Astrocyte of the cerebellum (primary cell): ENCODE measurements around the gene CFAP100.

Experiments used
- DNase-seq: peaks from one replicate; pipeline ENCODE4 v3.0.0-alpha.2; 2011; ENCODE audit warnings: low read depth
- H3K4me3 ChIP-seq: 2 replicates; pipeline ENCODE4 v1.5.1; 2011; ENCODE audit warnings: mild to moderate bottlenecking, low read depth, low read length, moderate library complexity
- in situ Hi-C: cut with HindIII; loops from 2 replicates; pipeline ENCODE4 v1.10.0; 2017; ENCODE audit warnings: low sequenced_read_pairs
- TF ChIP-seq, protein P1 (sequence below): IDR thresholded peaks from 2 replicates; pipeline ENCODE4 v1.5.1; 2012; ENCODE audit warnings: low read length, low read depth, moderate library complexity, mild to moderate bottlenecking; ENCODE audit errors: missing control alignments

The CFAP100 gene

DNA sequence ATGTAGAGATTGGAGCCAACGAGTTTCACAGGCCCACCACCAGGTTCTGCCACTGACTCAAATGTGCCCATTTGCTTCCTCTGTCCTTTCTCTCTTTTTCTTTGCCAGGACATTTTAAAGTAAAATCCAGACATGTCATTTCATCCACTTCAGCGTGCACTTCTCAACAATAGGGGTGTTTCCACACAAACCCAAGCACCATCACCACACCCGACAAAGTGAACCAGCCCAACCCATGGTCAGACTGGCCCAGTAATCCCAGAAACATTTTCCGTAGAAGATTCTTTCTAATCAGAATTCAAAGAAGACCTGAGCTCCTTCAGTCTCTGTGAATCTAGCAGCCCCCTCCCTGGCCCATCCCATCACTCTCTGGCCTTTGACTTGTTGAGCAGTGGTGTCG is 13.4 kb downstream of the CFAP100 start:
- TF ChIP-seq, protein P1, sequence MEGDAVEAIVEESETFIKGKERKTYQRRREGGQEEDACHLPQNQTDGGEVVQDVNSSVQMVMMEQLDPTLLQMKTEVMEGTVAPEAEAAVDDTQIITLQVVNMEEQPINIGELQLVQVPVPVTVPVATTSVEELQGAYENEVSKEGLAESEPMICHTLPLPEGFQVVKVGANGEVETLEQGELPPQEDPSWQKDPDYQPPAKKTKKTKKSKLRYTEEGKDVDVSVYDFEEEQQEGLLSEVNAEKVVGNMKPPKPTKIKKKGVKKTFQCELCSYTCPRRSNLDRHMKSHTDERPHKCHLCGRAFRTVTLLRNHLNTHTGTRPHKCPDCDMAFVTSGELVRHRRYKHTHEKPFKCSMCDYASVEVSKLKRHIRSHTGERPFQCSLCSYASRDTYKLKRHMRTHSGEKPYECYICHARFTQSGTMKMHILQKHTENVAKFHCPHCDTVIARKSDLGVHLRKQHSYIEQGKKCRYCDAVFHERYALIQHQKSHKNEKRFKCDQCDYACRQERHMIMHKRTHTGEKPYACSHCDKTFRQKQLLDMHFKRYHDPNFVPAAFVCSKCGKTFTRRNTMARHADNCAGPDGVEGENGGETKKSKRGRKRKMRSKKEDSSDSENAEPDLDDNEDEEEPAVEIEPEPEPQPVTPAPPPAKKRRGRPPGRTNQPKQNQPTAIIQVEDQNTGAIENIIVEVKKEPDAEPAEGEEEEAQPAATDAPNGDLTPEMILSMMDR, result no peak
- H3K4me3 ChIP-seq, result no peak overlapping the region
- no peak for DNase-seq
- in situ Hi-C loops, result no loop called here

DNA sequence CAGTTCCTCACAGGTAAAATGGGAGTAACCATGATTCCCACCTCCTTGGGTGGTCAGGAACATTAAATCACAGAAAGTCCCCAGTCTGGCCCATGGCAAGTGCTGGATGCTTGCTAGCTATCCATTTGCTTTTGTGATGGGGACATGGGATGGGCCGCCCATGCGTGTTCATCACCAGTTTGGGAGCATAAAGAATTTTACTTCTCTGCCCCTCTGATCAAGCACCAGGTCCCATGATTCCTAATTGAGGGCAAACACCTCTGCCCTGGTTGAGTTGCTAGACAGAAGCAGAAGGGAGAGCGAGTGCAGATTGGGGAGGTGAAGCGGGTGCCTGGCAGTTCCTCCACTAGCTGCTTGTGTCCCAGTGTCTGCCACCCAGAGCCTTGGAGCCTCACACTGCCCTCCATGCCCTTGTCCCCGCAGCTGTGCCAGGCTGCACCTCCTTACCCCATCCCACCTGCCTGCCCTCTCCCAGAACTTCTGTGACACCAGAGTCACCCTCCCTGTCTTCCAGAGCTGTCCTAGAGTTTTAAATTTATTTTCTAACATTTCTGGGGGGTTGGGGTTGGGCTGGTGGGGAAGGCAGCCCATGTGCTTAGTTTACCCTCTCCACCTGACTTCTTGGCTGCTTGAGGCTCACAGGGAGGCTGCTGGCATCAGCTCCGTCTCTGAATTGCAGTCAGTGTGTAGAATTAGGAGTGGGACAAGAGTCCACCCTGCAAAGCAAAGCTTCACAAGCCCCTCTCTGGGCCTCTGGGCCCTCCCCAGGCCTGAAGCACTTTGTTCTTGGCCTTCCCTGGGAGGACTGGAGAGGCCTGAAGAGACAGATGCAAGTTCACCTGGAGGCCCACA is 18.4 kb downstream of the CFAP100 start:
- H3K4me3 ChIP-seq, result no peak overlapping the region
- in situ Hi-C loops, result no loop called here
- TF ChIP-seq, protein P1, result no peak
- no peak for DNase-seq

DNA sequence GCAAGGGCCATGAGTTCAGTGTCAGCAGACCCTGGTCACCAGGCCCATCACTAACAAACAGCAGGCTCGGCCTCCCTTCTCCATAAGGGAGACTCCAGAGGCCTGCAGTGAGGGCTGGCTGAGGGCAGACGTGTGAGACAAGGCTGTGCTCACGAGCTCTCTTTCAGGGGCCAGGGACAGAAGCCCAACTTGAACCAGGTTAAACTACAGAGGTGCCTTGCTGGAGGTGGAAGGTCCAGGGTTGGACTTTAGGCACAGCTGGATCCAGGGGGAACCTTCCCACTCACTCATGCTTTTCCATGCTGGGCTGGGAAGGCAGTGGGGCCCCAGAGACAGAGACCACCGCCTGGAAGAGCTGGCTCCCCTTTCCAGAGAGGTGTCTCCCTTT is 19.0 kb downstream of the CFAP100 start:
- H3K4me3 ChIP-seq, result no peak overlapping the region
- in situ Hi-C loops, result no loop called here
- TF ChIP-seq, protein P1, result no peak
- DNase-seq, result no peak

DNA sequence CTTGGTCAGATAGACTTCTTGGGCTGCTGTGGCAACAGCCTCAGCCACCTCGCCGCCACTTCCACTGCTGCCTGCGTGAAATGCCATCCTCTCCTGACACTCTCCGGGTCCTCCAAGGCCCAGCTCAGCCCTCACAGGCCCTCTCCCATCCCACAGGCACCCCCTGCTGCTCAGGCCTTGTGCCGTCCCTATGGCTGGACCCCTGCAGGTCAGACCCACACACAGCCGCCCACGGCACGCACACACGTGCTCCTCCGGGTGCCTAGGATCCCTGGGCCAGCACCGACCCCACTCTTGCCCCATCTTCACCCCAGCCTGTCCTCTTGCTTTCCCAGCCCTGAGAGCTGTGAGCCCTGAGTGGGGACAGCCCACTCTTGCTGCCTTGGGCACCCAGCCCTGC is 19.7 kb downstream of the CFAP100 start:
- TF ChIP-seq, protein P1, result no peak
- H3K4me3 ChIP-seq, result no peak overlapping the region
- in situ Hi-C loops, result no loop called here
- DNase-seq, result no peak

DNA sequence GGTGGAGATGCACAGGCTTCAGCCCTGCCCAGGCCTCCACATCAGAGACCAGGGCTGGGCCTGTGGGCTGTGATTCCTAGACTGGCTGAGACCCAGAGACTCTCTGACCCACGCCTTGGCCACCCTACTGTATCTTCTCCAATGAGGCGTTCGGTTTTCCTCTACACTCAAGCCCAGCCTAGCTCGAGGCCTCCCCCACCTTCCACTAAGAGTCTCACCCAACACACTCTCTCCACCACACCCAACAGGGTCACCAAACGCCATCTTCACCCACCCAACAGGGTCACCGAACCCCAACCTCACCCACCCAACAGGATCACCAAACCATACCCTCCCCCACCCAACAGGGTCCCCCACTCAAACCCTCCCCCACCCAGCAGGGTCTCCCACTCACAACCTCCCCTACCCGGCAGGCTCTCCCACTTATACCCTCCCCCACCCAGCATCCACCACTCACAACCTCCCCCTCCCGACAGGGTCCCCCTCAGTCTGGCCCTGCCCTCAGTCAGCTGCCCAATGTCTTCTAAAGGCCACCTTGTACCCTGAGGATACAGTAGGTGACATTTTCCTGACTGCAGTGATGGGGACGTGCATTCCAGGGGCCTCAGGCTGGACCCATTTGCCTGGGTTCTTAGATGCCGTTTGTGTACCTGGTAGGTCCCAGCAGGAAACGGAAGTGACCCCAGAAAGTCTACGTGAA is 20.4 kb downstream of the CFAP100 start:
- no peak overlapping the region for H3K4me3 ChIP-seq
- DNase-seq, result no peak
- TF ChIP-seq, protein P1, result no peak
- in situ Hi-C loops, result no loop called here

DNA sequence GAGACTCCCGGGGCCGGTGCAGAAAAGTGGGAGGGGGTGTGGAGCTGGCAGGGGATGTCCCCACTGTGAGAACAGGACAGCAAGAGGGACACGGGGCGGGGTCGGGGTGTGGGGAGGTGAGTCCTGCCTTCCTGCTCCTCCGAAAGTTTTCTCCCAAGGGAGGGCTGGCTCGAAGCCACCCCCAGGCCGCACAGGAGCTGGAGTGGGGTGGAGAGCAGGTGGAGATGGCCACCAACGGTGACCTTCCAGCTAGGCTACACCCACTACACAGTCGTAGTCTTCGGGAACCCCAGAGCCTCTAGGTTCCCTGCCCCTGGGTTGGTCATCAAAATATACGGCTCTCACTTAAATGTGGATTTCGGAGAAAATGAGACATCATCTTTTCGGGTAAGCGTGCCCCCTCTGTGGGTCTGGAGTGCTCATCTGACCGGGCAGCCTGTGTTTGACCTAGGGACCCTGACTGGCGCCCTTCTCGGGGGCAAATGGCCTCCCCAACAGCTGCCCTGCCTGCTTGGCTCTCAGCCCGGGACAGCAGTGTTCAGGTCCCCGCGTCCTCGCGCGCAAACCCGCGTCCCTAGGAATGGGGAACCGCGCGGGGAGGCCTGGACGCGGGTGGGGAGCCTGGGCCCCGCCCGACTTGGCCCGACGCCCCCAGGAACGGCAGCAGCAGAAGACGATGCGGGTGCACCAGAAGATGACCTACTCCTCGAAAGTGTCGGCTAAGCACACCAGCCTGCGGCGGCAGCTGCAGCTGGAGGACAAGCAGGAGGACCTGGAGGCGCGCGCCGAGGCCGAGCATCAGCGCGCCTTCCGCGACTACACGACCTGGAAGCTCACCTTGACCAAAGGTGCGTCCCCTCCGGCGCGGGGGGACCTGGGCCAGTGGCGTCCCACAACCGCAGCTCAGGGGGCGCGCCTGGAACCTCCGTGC is 21.2 kb downstream of the CFAP100 start:
- H3K4me3 ChIP-seq, result no peak overlapping the region
- in situ Hi-C loops, result no loop called here
- no peak for DNase-seq
- TF ChIP-seq, protein P1, result no peak
